Activated CD4-positive, alpha-beta T cell treated with anti-CD3 and anti-CD28 coated beads for 24 hours (primary cell): ENCODE data around the gene CDIPT.
"Not testable (repeated sequence)": the region's sequence is repeated elsewhere in the genome, so short reads cannot be mapped to it uniquely, and the experiment has no call there.

ENCODE experiments used
- DNase-seq, 2 donors: peaks; one replicate each; pipeline ENCODE4 v3.0.0-alpha.2; 2020; ENCODE audit warnings: low read depth in 2 of 2

CDIPT gene

DNA sequence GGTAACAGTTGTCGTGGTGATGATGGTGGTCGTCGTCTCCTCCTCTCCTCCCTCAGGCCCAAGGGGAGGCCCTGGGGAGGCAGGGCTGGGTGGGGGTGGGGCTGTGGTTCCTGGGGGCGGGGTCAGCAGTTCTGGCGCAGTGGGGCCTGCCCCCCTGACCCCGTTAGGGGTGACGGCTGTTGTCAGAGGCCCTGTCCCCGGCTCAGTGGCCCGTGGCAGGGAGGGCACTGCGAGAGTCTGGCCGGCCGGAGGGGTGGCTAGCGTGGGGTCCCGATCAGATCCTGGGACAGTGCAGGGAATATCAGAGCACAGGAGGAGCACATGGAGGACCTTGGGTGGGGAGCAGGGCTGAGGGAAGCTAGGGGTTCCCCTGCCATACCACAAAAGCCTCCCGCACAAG, 33.8 kb upstream of the CDIPT start:
- no peak for DNase-seq

- DNase-seq, result no peak
Measured at GRCh38 chr16:29894352-29894751, 31.3 kb upstream of the CDIPT start.

DNA sequence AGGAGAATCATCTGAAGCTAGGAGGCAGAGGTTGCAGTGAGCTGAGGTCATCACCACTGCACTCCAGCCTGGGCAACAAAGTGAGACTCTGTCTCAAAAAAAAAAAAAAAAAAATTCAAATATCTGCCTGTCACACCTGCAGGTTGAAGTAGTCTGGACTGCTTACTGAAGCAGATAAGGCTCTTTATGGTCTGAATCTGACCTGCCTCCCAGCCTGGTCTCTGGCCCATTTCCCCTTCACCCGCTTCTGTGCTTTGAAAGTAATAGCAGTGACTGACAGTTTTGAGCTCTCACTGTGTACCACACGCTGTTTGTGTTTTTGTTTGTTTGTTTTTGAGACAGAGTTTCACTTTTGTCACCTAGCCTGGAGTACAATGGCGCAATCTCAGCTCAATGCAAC, 30.5 kb upstream of the CDIPT start:
- DNase-seq, result no peak

DNA sequence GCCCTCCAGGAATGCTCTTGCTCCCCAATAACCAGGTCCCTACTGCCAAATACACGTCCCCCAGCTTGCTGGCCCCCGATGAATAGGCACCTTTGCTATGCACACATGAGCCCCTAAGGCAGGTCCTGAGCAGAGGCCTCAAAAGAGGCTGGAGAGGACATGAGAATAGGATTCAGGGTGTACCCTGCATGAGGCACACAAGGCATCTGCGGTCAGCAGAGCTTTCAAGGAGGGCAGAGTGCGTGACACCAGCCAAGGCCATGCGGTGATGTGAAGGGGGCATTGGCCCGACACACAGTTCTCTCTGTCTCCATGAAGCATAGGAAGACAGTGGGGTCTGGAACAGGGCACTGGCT, 29.4 kb upstream of the CDIPT start:
- no peak for DNase-seq

DNA sequence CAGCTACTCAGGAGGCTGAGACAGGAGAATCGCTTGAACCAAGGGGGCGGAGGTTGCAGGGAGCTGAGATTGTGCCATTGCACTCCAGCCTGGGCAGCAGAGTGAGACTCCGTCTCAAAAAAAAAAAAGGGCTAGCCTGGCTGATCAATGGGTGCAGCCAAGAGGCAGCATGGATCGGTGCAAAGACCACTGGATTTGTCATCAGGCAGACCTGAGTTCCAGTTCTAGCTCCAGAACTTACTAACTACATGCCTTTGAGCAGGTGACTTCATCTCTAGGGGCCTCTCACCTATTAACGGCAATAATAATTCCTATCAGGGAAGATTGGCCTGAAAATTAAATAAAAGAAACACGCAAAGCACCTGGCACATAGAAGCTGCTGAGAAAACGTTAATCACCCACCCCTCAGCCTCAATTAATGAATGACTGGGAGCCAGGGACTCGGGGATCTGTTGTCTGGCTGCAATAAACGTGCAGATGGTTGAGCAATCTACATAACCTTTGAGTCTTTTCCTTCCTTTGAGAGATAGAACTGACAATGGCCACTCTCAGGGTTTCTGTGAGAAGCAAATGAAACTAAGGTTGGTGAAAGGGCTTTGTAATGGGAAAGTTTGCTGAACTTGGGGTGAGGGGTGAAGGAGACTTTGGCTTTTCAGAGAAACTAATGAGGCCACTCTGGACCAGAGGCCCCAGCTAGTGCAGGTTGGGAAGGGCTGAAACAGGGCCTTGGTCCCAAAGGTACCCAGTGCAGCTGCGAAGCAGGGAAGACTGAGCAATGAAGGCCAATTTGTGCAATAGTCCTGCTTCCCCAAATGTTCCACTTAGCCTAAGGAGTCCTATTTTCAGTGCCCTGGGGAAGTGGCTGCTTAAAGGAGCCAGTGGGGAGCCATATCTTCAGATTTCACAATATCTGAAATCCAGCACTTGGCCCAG, 28.8 kb upstream of the CDIPT start:
- no peak for DNase-seq

GRCh38 chr16:29889372-29889771, 26.3 kb upstream of the CDIPT start:
- not testable (repeated sequence) for DNase-seq

GRCh38 chr16:29883987-29884386, 21.0 kb upstream of the CDIPT start:
- DNase-seq, result no peak

GRCh38 chr16:29881050-29881449, 18.0 kb upstream of the CDIPT start:
- DNase-seq, result no peak

DNA sequence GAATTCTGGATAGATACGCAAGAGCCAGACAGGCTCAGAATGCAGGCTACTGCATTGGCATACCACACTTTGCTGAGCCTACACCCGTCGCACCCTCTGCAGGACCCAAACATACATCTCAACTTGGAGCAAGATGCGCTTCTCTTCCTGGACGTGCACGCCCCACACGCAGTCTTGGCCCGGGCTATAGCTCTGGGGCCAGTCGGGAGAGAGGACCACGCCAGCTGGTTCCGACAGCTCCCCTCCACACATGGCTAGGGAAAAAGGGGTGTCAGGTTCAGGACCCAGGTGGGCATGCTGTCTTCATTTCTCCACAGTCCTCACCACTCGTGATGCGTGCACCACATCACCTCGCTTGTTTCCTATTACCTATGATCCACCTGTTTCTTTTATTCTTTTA, 15.1 kb upstream of the CDIPT start:
- no peak for DNase-seq

- peak in 1 of 2 donors; percentile 54 for DNase-seq
Measured at GRCh38 chr16:29877266-29877961, 14.4 kb upstream of the CDIPT start.

- DNase-seq, result no peak
Measured at GRCh38 chr16:29876594-29877249, 13.7 kb upstream of the CDIPT start.

DNA sequence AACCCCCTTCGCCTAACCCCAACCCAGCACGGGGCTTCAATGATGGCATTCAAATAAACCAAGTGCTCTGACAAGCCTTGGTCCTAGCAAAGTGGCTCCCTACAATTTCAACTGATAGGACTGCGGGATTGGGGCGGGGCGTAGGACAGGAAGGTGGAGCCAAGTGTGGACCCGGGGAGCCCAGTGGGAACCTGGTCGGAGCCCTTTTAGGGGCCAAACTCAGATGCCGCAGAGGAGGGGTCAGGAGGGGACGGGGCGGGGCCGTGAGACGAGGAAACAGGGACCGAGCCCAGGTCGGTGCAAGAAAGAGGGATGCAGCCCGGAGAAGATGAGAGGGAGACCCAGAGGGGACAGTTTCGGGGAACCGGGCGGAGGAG, 13.2 kb upstream of the CDIPT start:
- no peak for DNase-seq

GRCh38 chr16:29875206-29875605, 12.2 kb upstream of the CDIPT start:
- no peak for DNase-seq

- no peak for DNase-seq
Measured at GRCh38 chr16:29873319-29873718, 10.3 kb upstream of the CDIPT start.

DNA sequence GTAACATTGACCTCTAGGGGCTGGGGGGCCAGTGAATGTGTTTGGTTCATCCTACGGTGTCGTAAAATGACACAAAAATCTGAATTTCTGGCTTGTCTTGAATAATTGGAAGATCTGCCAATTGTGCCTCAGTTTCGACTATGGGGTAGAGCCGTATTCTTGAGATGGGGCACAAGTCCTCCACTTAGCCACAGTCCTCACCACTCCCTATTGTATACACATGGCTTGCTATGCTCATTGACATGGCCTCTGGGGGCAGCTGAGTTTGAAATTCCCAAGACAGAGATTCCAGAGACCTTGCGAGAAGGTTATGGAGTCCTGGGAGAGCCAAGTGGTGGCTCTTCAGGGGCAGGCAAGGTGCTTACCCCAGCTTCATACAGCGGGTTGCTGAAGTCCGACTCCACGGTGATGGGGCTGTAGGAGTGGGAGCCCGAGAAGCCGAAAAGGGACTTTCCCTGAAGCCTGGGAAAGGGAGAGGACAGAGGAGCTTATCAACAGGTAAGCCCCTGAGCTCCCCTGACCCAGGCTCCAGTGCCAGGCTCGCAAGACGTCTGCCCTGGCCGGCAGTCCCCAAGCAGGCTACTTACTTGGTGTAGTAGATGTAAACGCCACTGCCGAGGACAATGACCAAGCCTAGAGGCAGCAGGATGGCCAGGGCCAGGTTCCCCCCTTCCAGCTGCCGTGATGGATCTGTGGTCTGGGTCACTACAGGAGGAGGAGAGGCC, 9.0 kb upstream of the CDIPT start:
- no peak for DNase-seq

DNA sequence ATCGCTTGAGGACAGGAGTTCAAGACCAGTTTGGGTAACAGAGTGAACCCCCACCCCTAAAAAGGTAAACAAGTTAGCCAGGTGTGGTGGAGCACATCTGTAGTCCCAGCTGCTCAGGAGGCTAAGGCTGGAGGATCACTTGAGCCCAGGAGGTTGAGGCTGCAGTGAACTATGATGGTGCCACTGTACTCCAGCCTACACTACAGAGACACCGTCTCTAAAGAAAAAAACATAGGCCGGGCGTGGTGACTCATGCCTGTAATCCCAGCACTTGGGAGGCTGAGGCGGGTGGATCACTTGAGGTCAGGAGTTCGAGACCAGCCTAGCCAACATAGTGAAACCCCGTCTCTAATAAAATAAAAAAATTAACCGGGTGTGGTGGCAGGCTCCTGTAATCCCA, 6.0 kb upstream of the CDIPT start:
- not testable (repeated sequence) for DNase-seq

GRCh38 chr16:29868396-29869009, 5.5 kb upstream of the CDIPT start:
- DNase-seq, result no peak

- DNase-seq, result no peak
Measured at GRCh38 chr16:29864205-29864604, 1.2 kb upstream of the CDIPT start.

- no peak for DNase-seq
Measured at GRCh38 chr16:29863669-29863984, 601 bp upstream of the CDIPT start.

GRCh38 chr16:29862383-29862883, 593 bp downstream of the CDIPT start:
- DNase-seq, result no peak

DNA sequence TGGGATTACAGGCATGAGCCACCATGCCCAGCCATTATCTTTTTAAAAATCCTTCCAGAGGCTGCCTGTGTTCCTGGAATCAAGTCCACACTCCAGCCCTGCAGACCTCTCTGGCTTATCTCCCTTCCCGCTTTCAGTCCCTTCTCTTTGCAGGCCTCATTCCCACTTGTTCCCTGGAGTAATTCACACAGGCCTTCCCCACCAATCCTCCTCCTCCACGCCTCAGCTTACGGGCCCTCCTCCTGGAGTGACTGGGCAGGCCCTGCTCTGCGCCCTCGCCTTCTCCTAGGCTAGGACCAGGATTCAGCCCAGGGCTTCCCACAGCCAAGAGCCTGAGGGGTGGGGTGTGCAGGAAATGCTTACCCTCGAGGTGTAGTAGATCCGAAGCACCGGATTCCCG, 2.8 kb downstream of the CDIPT start:
- no peak for DNase-seq

DNA sequence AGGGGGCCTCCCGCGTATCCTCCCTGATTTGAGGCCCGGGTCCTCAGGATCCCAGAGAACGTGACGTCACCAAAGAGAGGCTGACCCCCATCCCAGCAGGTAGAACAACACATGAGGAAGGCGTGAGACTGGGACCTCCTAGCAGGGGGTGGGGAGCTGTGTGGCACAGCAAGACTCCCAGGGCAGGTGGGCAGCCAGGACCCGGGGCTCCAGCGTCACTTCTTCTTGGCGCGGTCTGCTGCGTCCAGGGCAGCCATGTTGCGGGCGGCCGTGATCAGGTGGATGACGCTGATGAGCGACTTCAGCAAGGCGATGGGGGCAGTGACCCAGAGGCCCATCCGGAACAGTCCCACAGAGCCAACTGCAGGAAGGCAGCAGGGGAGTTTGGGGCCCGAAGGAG, 4.1 kb downstream of the CDIPT start:
- no peak for DNase-seq
